GM13976 (cell line): ENCODE results near the gene SRBD1.

ENCODE experiments used
- DNase-seq: peaks from one replicate; pipeline ENCODE4 v3.0.0; 2012; ENCODE audit warnings: low spot score
- in situ Hi-C: fragments of 300-500 bp; cut with MboI; formaldehyde crosslinking; loops from one replicate; pipeline ENCODE4 v1.12.0; 2022; ENCODE audit warnings: low sequenced_read_pairs, mixed read lengths, inconsistent platforms; ENCODE audit not compliant: unreplicated experiment
- TF ChIP-seq, protein P1 (sequence below): IDR thresholded peaks from 2 replicates; pipeline ENCODE4 v1.5.1; 2012; ENCODE audit warnings: borderline replicate concordance, mild to moderate bottlenecking; ENCODE audit not compliant: insufficient read depth; ENCODE audit errors: extremely low read depth, missing control alignments, control extremely low read depth

SRBD1 gene

DNA sequence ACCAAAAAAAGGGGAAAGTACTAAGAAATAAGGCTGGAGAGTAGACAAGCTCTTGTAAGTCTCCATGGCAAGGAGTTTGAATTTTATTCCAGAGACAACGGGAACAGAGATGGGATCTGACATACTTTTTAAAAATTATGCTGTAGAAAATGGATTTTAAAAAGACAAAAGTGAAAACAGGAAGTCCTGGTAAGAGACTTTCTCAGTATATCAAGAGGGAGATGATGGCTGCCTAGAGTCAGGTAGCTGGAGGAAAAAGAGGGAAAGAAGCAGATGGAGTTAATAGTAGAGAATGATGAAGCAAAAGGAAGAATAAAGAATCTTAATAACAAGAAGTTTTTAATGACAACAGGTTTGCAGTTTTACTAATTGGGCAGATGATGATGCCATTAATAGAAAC is 168.1 kb downstream of the SRBD1 start:
- no peak for DNase-seq
- in situ Hi-C loops: no loop called here
- TF ChIP-seq, protein P1, sequence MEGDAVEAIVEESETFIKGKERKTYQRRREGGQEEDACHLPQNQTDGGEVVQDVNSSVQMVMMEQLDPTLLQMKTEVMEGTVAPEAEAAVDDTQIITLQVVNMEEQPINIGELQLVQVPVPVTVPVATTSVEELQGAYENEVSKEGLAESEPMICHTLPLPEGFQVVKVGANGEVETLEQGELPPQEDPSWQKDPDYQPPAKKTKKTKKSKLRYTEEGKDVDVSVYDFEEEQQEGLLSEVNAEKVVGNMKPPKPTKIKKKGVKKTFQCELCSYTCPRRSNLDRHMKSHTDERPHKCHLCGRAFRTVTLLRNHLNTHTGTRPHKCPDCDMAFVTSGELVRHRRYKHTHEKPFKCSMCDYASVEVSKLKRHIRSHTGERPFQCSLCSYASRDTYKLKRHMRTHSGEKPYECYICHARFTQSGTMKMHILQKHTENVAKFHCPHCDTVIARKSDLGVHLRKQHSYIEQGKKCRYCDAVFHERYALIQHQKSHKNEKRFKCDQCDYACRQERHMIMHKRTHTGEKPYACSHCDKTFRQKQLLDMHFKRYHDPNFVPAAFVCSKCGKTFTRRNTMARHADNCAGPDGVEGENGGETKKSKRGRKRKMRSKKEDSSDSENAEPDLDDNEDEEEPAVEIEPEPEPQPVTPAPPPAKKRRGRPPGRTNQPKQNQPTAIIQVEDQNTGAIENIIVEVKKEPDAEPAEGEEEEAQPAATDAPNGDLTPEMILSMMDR: no peak

GRCh38 chr2:45442026-45442425 is 169.0 kb downstream of the SRBD1 start:
- in situ Hi-C loops: no loop called here
- no peak for DNase-seq
- TF ChIP-seq, protein P1: no peak

GRCh38 chr2:45441571-45441970 is 169.5 kb downstream of the SRBD1 start:
- TF ChIP-seq, protein P1: no peak
- in situ Hi-C loops: no loop called here
- DNase-seq: no peak

GRCh38 chr2:45439788-45440773 is 171.0 kb downstream of the SRBD1 start:
- in situ Hi-C loops: no loop called here
- no peak for DNase-seq

DNA sequence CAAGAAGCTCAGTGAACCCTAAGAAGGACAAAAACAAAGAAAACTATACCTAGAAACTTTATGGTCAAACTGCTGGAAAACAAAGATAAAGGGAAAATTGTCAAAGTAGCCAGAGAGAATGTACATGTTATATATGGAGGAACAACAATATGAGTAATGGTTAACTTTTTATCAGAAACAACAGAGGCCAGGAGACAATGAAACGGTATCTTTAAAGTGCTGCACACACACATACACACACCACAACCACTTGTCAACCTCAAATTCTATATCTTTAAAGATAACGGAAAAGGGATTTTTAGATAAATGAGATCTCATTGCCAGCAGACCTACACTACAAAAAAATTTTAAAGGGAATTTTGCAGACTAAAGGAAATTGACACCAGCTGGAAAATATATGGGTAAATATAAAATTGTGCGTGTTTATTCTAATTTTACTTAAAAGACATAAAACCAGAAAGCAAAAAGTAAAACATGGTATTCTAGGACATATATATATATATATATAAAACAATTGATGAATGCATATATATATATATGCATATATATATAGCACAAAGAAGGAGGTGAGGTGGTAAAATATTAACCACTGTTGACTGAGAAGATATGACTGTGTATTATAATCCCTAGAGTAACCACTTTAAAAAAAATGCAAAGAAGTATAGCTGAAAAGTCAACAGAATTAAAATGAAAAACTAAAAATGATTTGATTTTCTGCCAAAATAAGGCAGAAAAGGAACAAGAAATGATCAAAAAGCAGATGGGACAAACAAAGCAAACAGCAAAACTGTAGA is 172.0 kb downstream of the SRBD1 start:
- TF ChIP-seq, protein P1: no peak
- DNase-seq: no peak
- in situ Hi-C loops: no loop called here

More at GRCh38 chr2:45439788-45440773, 171.0 kb downstream of the SRBD1 start:
- TF ChIP-seq, protein P1: no peak

DNA sequence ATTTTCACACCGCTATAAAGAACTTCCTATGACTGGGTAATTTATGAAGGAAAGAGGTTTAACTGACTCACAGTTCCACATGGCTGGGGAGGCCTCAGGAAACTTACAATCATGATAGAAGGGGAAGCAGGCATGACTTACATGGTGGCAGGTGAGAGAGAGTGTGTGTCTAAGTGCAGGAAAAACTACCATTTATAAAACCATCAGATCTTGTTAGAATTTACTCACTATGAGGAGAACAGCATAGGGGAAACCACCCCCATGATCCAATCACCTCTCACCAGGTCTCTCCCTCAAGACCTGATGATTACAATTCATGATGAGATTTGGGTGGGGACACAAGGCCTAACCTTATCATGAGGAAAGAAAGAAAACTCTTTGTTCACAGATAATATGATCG is 174.6 kb downstream of the SRBD1 start:
- DNase-seq: no peak
- in situ Hi-C loops: no loop called here
- TF ChIP-seq, protein P1: no peak
